ENCODE data around the gene RPL10. TPM values are rescaled to one million over a fixed set of nuclear protein-coding genes. Genes with fewer than 3 reads are reported as not detected.
"Not testable (repeated sequence)": the region's sequence is repeated elsewhere in the genome, so short reads cannot be mapped to it uniquely, and the experiment has no call there.

Gene RPL10
- total RNA-seq, 1 donor from 2014 or later, result 2,095 TPM

GRCh38 chrX:154389812-154390747, 8.1 kb upstream of the RPL10 start:
- DNase-seq (ENCODE audit: low spot score); intact Hi-C loops (cut with DNase I): not testable (repeated sequence)
- peak; percentile 88 for ATAC-seq

- DNase-seq (ENCODE audit: low spot score); intact Hi-C loops (cut with DNase I); ATAC-seq: not testable (repeated sequence)
Measured at GRCh38 chrX:154396363-154396762, 1.8 kb upstream of the RPL10 start.

- ATAC-seq (peak; percentile 89), DNase-seq (ENCODE audit: low spot score) (peak; percentile 85)
- intact Hi-C loops (cut with DNase I), result no loop called here
Measured at GRCh38 chrX:154396973-154397887, 947 bp upstream of the RPL10 start.

GRCh38 chrX:154398668-154399526, 720 bp downstream of the RPL10 start:
- intact Hi-C loops (cut with DNase I), result no loop called here
- DNase-seq (ENCODE audit: low spot score) (peak; percentile 87), ATAC-seq (peak; percentile 72)

- no peak for ATAC-seq
- no peak for DNase-seq (ENCODE audit: low spot score)
- intact Hi-C loops (cut with DNase I), result no loop called here
Measured at GRCh38 chrX:154399527-154400368, 1.6 kb downstream of the RPL10 start.

GRCh38 chrX:154400369-154400817, 2.2 kb downstream of the RPL10 start:
- ATAC-seq; intact Hi-C loops (cut with DNase I); DNase-seq (ENCODE audit: low spot score): not testable (repeated sequence)

- no peak for DNase-seq (ENCODE audit: low spot score)
- intact Hi-C loops (cut with DNase I), result no loop called here
- ATAC-seq, result no peak
Measured at GRCh38 chrX:154401045-154401799, 3.0 kb downstream of the RPL10 start.

GRCh38 chrX:154401918-154402621, 3.9 kb downstream of the RPL10 start:
- DNase-seq (ENCODE audit: low spot score) (no peak), ATAC-seq (no peak)
- intact Hi-C loops (cut with DNase I), result no loop called here

GRCh38 chrX:154402622-154403127, 4.5 kb downstream of the RPL10 start:
- no peak for ATAC-seq

GRCh38 chrX:154403192-154403591, 5.0 kb downstream of the RPL10 start:
- DNase-seq (ENCODE audit: low spot score) (no peak), ATAC-seq (no peak)
- intact Hi-C loops (cut with DNase I), result no loop called here

More at GRCh38 chrX:154402622-154403127, 4.5 kb downstream of the RPL10 start:
- DNase-seq (ENCODE audit: low spot score), result no peak
- intact Hi-C loops (cut with DNase I), result no loop called here

- ATAC-seq, result no peak
- no peak for DNase-seq (ENCODE audit: low spot score)
- intact Hi-C loops (cut with DNase I), result no loop called here
Measured at GRCh38 chrX:154403858-154404257, 5.7 kb downstream of the RPL10 start.

GRCh38 chrX:154404625-154405192, 6.5 kb downstream of the RPL10 start:
- ATAC-seq (no peak), DNase-seq (ENCODE audit: low spot score) (no peak)
- intact Hi-C loops (cut with DNase I), result no loop called here

GRCh38 chrX:154408659-154409221, 10.6 kb downstream of the RPL10 start:
- intact Hi-C loops (cut with DNase I), result no loop called here
- ATAC-seq, result no peak
- DNase-seq (ENCODE audit: low spot score), result no peak

GRCh38 chrX:154409222-154409871, 11.2 kb downstream of the RPL10 start, which contains the start of gene DNASE1L1:
DNASE1L1 (minus strand) TSS chrX:154409254; CDS start chrX:154405568, 3,686 bp downstream.
- intact Hi-C loops (cut with DNase I), result no loop called here
- DNase-seq (ENCODE audit: low spot score) (peak; percentile 85), ATAC-seq (peak; percentile 62)

GRCh38 chrX:154411981-154412340, 13.8 kb downstream of the RPL10 start:
- ATAC-seq (peak; percentile 80), DNase-seq (ENCODE audit: low spot score) (peak; percentile 79)
- intact Hi-C loops (cut with DNase I), result no loop called here
